NCI-H345 treated with DMSO at 0.1 percent for 48 hours (cell line): Measurements from ENCODE around the gene ASB14.
A peak's percentile ranks its signal among the peaks of the same experiment; 100 is the strongest.

Experiments used
- DNase-seq: peaks from one replicate; lab custom pipeline; 2025; ENCODE audit not compliant: unreplicated experiment; lab: John Stamatoyannopoulos, UW

The ASB14 gene

DNA sequence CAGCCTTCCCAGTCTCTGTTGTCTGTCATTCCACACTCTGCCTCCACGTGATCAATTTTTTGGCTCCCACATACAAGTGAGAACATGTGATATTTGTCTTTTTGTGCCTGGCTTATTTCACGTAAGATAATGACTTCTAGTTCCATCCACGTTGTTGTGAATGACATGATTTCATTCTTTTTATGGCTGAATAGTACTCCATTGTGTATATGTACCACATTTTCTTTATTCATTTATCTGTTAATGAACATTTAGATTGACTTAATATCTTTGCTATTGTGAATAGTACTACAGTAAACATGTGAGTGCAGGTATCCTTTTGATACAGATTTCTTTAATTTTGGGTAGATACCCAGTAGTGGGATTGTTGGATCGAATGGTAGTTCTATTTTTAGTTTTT lies 31.4 kb downstream of the ASB14 start:
- no peak for DNase-seq

DNA sequence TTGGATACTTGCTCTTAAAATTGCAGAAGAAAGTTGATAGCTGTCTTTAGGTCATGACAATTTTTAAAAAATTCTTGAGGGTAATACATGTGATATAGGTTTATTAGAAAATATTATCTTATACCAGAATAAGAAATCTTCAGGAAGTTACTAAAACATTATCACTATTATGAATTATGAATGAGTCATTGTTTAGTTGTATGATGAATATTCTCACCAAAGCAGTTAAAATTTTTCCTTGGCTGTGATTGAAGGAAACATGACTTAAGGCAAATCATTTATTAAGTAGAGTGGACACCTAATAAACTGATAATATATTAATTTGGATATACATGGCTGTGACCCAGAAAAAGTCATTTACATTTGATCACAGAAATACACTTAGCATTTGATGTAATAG lies 34.8 kb downstream of the ASB14 start:
- no peak for DNase-seq

DNA sequence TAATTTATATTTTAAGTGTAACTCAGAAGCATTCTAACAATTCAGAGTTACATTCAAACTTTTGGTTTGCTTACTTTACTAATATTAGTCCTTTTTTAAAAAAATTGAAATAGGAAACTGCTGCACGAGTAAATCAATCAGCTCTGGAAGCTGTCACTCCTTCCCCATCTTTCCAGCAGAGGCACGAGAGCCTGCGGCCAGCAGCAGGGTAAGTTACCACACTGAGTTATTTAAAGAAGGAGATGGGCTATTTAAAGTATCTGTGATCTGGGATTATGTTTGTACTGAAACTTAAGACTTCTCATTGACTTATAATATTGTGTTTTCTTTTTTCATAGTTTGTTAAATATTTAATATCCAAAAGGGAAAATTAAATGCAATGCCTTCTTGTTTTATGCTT lies 35.6 kb downstream of the ASB14 start:
- DNase-seq: no peak

DNA sequence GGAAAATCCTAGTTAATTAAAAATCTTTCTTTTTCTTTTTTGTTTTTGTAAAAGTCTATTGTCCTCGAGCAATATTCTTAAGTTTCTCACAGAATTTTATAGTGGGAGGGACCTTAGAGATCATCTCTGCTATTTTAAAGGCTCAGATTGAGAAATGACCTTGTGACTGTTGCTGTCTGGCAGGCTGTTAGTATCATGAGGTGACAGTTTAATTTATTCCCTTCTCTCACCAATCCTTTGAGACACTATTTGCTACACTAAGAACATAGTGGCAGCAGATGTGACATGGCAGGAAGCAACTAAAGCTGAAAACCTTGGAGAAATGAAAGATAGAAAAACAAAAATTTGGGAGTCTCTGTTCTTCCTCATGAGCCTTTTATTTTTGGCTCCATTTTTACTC lies 40.1 kb downstream of the ASB14 start:
- DNase-seq: no peak

GRCh38 chr3:57244946-57245345 lies 47.5 kb downstream of the ASB14 start:
- no peak for DNase-seq

- DNase-seq: no peak
Observed at GRCh38 chr3:57234613-57235575, 57.6 kb downstream of the ASB14 start.

DNA sequence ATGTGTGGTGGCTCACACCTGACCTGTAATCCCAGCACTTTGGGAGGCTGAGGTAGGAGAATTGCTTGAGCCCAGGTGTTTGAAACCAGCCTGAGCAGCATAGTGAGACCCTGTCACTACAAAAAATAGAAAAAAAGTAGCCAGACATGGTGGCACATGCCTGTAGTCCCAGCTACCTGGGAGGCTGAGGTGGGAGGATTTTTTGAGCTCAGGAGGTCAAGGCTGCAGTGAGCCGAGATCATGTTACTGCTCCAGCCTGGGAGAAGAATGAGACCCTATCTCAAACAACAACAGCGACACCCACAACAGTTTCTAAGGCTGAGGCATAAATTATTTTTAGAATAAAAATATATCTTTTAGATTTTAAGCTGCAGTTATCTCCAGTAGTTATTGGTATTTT lies 58.7 kb downstream of the ASB14 start:
- DNase-seq: no peak

DNA sequence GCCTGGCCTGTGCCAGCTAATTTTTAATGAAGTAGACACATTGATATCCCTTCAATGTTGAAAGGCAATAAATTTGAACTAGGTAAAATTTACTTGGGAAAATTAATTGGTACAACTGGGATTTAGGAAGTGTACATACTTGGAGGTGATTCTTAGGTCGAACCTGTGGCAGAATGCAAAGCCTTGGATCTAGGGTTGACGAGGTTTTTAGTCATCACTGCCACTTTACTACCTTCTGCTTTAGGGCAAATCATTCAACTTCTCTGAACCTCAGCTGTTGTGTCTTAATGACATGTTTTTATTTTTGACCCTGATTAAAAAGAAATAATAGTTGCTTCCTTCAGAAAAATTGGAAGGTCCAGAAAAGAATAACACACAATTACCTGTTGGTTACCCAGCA lies 62.5 kb downstream of the ASB14 start:
- no peak for DNase-seq

GRCh38 chr3:57227930-57228751 lies 64.3 kb downstream of the ASB14 start:
- no peak for DNase-seq

- peak; percentile 72 for DNase-seq
Observed at GRCh38 chr3:57227204-57227929, 65.1 kb downstream of the ASB14 start, which contains the start of gene APPL1. APPL1 (plus strand) TSS chr3:57227729; CDS start chr3:57227884, 155 bp downstream.

DNA sequence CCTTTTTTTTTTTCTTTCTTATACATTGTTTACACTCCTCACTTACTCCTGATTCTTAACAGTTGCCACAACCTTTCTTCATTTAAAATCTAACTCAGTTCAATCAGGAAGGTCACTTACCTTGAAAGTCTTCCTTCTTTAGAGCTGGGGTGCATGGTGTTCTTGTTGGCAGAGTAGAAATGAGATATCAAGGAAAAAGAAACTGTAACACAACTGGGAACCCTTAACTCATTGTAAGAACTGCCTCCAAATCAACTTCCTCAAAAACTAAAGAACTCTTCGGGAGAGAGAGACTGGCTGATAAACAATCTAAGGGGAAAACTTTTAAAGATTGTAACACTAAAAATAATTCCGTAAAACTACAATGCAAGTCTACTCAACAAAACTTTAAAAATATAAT lies 66.3 kb downstream of the ASB14 start:
- no peak for DNase-seq

DNA sequence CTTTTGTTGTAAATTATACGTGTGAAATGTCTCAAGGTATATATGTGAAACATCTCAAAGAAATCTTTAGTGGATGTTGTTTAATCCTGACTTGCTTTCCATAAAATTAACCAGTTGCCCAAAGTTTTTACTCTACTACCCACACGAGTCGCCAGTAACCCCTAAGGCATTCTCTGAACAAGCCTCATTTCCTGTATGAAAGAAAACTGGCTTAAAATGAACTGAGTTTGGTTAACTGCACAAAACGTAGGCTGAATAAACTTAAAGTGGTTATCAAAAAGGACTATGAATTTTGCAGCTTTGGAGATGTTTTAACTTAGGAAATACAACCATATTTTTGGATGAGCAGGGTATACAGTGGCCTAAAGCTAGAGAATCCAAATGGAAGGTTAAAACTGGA lies 67.6 kb downstream of the ASB14 start:
- no peak for DNase-seq

DNA sequence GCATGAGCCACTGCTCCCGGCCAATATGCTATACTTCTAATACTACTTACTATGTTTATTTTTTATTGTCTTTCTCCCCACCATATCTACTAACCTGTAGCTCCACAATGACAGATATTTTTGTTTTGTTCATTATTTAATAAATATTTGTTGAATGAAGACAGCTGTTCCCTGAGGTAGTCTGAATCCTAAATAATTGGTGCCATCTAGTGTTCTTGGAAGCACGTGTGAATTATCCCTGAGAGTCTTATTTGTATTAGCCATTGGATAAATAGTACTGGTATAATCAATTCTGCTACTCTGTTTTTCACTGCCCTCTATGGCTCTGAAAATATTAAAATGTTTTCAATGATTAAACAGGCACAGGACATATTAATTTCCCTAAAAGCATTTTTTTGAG lies 70.6 kb downstream of the ASB14 start:
- no peak for DNase-seq
